Right lobe of liver (tissue), 6 donors: ENCODE measurements around the gene SPATA21. TPM values are rescaled to one million over a fixed set of nuclear protein-coding genes. Genes with fewer than 3 reads are reported as not detected.
A peak's percentile ranks its signal among the peaks of the same experiment; 100 is the strongest.

Experiments used
- ATAC-seq, 4 donors: fragments of 200-7000 bp; cut with Tn5 transposase; one replicate each; pipeline ENCODE4 v1.9.1; 2020; ENCODE audit warnings: mild to moderate bottlenecking in 4 of 4, moderate library complexity in 4 of 4
- DNase-seq, 3 donors: peaks; one replicate each; pipeline ENCODE4 v3.0.0-alpha.2; 2020
- H3K27ac ChIP-seq, 3 donors: fragments of 200-600 bp; one replicate each; pipeline ENCODE4 v1.8.0; 2022
- H3K27me3 ChIP-seq, 2 donors: fragments of 200-600 bp; one replicate each; pipeline ENCODE4 v1.8.0; 2022
- H3K36me3 ChIP-seq, 4 donors: fragments of 200-600 bp; sonication (generic) in 1 of 4; one replicate each; pipeline versions ENCODE4 v1.5.1 to v1.8.0; 2017 to 2022; ENCODE audit warnings: control low read depth in 1 of 4
- H3K4me1 ChIP-seq, 4 donors: fragments of 200-600 bp; sonication (generic) in 1 of 4; one replicate each; pipeline versions ENCODE4 v1.5.1 to v1.8.0; 2017 to 2022; ENCODE audit warnings: control low read depth in 1 of 4
- H3K4me3 ChIP-seq, 3 donors: fragments of 200-600 bp; one replicate each; pipeline ENCODE4 v1.8.0; 2022
- H3K9me3 ChIP-seq, 4 donors: fragments of 200-600 bp; sonication (generic) in 1 of 4; one replicate each; pipeline versions ENCODE4 v1.5.1 to v1.8.0; 2017 to 2022; ENCODE audit warnings: control low read depth in 1 of 4
- POLR2A ChIP-seq: fragments of 450-650 bp; IDR thresholded peaks from one replicate; pipeline ENCODE4 v1.6.1; 2017; ENCODE audit warnings: antibody characterized with exemption, mild to moderate bottlenecking
- whole genome bisulfite sequencing: methylation state at CpG from one replicate; pipeline ENCODE4 v1.1.6; 2018; ENCODE audit warnings: low coverage, low lambda C conversion rate; ENCODE audit not compliant: insufficient coverage; ENCODE audit errors: missing lambda C conversion rate; 5-methylcytosine and 5-hydroxymethylcytosine counted together
- intact Hi-C, 2 donors: fragments of 100-400 bp; cut with DNase I; formaldehyde crosslinking; loops; one replicate each; pipeline versions ENCODE4 v1.11.2 to v1.14.1; 2022
- total RNA-seq, 6 experiments: library from RNA; depleted of rRNA in 2 of 6; stranded (reverse); fragments of >200 nt in 2 of 6; fragmentation: NEBNext Ultra II Directional in 3 of 6; extraction: Animal tissue kit (Norgen Biotek cat#: 25700) in 3 of 6; gene quantifications; one replicate each; pipeline versions ENCODE4 v1.1.0 to v1.2.4, GENCODE V29; 2016 to 2023
- TF ChIP-seq, protein P1 (sequence below), 4 donors: fragments of 200-600 bp in 3 of 4; fragments of 450-650 bp in 1 of 4; IDR thresholded peaks; one replicate each; pipeline versions ENCODE4 v1.5.1 to v1.8.0; 2016 to 2022; ENCODE audit warnings: antibody characterized with exemption in 4 of 4, mild to moderate bottlenecking in 2 of 4
- donor health status: DM: no; HTN: yes; CAD: no.
- donor health status: DM: no; HTN: no; CAD: no.
- donor health status: DM: no; HTN: no; CAD: no.
- donor health status: DM: no; HTN: yes; CAD: no.
- donor health status: DM: no; HTN: yes; CAD: no.

Gene SPATA21
- total RNA-seq, 6 experiments from 2014 or later: 1.6 to 1.8 TPM; not detected in 4

DNA sequence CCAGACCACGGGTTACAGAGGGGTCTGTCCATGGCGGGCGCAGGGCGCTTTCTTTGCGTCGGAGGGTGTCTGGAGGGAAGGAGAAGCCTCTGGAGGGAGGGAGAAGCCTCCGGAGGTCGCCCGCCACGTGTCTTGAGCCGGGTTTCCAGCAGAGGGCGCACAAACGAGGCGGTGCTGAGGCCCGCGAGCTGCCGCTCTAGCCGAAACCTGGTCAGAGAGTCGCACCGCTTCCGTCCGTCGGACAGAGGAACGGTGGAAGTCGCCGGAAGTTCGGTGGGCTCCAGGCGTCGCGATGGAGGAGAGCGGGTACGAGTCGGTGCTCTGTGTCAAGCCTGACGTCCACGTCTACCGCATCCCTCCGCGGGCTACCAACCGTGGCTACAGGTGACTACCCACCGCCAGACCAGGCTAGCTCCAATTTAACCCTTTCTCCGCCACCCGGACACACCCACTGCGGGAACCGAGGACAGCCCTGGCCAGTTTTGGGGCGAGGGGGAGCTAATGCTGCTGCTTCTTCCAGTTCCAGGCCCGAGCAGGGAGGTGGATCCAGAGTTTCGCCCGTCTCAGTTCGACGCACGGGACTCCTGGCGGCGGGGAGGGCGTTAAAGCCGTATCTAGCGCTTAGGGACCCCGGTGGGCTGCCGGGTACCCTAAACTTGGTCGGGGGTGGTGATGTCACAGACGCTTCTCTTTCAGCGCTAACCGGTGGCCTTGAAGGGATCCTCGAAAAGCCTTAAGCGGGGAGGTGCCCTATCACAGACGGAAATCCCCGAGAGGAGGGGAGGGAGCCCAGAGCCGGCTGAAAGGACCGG is 3.5 kb upstream of the SPATA21 start, which contains the start of gene NECAP2:
Gene NECAP2 (plus strand): TSS at position 255 of the 812 bp plus-strand sequence. CDS start 38 bp downstream, at position 293.
- peaks cover 0 to 13% (median 1%) of the 10 kb centered on the region in 4 donors for H3K36me3 ChIP-seq
- H3K27me3 ChIP-seq: no peaks in the 10 kb centered on the region
- intact Hi-C loops: no loop called here
- H3K4me1 ChIP-seq: no peaks in the 10 kb centered on the region
- DNase-seq: peak; percentile 93 to 95 (median 95)
- no peaks in the 10 kb centered on the region for H3K9me3 ChIP-seq
- ATAC-seq: peak; percentile 94 to 97 (median 96)
- H3K4me3 ChIP-seq: peak within 1 kb of the TSS; percentile 72 to 96 (median 93)
- TF ChIP-seq, protein P1, sequence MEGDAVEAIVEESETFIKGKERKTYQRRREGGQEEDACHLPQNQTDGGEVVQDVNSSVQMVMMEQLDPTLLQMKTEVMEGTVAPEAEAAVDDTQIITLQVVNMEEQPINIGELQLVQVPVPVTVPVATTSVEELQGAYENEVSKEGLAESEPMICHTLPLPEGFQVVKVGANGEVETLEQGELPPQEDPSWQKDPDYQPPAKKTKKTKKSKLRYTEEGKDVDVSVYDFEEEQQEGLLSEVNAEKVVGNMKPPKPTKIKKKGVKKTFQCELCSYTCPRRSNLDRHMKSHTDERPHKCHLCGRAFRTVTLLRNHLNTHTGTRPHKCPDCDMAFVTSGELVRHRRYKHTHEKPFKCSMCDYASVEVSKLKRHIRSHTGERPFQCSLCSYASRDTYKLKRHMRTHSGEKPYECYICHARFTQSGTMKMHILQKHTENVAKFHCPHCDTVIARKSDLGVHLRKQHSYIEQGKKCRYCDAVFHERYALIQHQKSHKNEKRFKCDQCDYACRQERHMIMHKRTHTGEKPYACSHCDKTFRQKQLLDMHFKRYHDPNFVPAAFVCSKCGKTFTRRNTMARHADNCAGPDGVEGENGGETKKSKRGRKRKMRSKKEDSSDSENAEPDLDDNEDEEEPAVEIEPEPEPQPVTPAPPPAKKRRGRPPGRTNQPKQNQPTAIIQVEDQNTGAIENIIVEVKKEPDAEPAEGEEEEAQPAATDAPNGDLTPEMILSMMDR (IDR thresholded peaks at IDR 0.05): peak; percentile 71 to 97 (median 93)
- peak; percentile 66 for TF ChIP-seq POLR2A
- 0% methylated on average over 16 of the region's 68 CpGs for WGBS
- H3K27ac ChIP-seq: peak within 1 kb of the TSS; percentile 67 to 79 (median 74)

DNA sequence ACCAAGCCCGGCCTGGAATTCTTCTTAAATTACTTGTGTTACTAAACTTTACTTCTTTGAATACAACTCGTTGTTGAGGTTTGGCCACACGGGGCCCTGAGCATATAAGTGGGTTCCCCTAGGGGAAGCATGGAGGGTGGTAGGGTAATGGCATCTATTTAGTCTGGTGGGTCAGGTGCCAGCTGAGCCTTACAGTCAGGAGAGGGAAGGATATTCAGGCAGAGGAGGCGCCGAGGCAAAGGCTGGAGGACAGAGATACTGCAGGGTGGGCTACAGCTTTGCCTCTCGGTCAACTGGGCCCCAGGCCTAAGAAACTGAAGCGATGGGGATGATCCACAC is 2.9 kb upstream of the SPATA21 start:
- H3K27me3 ChIP-seq: no peaks in the 10 kb centered on the region
- H3K36me3 ChIP-seq: peaks cover 0 to 13% (median 1%) of the 10 kb centered on the region in 4 donors
- peak in 1 of 3 donors; percentile 49 for DNase-seq
- H3K9me3 ChIP-seq: no peaks in the 10 kb centered on the region
- peak overlapping the region; percentile 67 to 79 (median 74) for H3K27ac ChIP-seq
- WGBS: 93% methylated on average over 3 of the region's 7 CpGs
- peak in 1 of 4 donors; percentile 19 for ATAC-seq
- no peaks in the 10 kb centered on the region for H3K4me1 ChIP-seq
- TF ChIP-seq POLR2A: no peak
- TF ChIP-seq, protein P1 (IDR thresholded peaks at IDR 0.05): no peak
- peak overlapping the region; percentile 72 to 96 (median 93) for H3K4me3 ChIP-seq
- intact Hi-C loops: no loop called here

DNA sequence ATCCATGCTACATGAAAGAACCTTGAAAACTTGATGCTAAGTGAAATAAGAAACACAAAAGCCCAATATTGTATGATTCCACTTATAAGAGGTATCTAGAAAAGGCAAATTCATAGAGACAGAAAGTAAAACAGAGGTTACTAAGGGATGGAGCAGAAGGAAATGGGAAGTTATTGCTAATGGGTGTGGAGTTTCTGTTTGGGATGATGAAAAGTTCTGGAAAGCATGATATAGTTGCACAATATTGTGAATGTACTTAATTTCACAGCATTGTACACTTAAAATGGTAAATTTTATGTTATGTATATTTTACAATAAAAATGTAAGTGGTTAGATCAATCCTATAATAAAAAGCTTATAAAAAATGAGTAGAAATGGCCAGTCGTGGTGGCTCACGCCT is 1.7 kb upstream of the SPATA21 start:
- Histone ChIP-seq H3K4me1 (no peaks in the 10 kb centered on the region), H3K27me3 (no peaks in the 10 kb centered on the region)
- 88% methylated on average over 2 of the region's 2 CpGs for WGBS

DNA sequence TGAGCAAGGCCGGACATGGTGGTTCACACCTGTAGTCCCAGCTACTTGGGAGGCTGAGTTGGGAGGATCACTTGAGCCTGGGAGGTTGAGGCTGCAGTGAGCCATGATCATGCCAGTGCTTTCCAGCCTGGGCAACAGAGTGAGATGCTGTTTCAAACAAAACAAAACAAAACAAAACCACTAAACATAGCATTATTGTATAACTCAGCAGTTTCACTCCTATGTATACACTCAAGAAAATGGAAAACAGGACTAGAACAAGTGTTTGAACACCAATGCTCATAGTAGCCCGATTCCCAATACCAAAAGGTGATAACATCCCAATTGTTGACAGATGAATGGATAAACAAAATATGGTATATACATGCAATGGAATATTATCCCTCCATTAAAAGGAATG is 1.3 kb upstream of the SPATA21 start:
- Histone ChIP-seq H3K4me3 (no peak overlapping the region), H3K4me1 (no peaks in the 10 kb centered on the region), H3K36me3 (peaks cover 0 to 3% (median 0%) of the 10 kb centered on the region in 4 donors), H3K27ac (no peak overlapping the region), H3K9me3 (no peaks in the 10 kb centered on the region), H3K27me3 (no peaks in the 10 kb centered on the region)
- WGBS: 79% methylated on average over 2 of the region's 2 CpGs
- DNase-seq: no peak
- TF ChIP-seq, protein P1 (IDR thresholded peaks at IDR 0.05): no peak
- TF ChIP-seq POLR2A: no peak
- intact Hi-C loops: no loop called here
- no peak for ATAC-seq

More for the DNA sequence above, 1.7 kb upstream of the SPATA21 start:
- peaks cover 0 to 6% (median 0%) of the 10 kb centered on the region in 4 donors for H3K36me3 ChIP-seq
- DNase-seq (no peak), ATAC-seq (no peak)
- H3K9me3 ChIP-seq: no peaks in the 10 kb centered on the region
- H3K27ac ChIP-seq: no peak overlapping the region
- no peak for TF ChIP-seq POLR2A
- TF ChIP-seq, protein P1 (IDR thresholded peaks at IDR 0.05): no peak
- no peak overlapping the region for H3K4me3 ChIP-seq
- intact Hi-C loops: no loop called here
